Measurements from ENCODE around the gene NRG3. TPM values are rescaled to one million over a fixed set of nuclear protein-coding genes. Genes with fewer than 3 reads are reported as not detected.

Gene NRG3
- total RNA-seq, 4 donors from 2014 or later = 0.20 to 1.1 (median 0.84) TPM; not detected in 1

DNA sequence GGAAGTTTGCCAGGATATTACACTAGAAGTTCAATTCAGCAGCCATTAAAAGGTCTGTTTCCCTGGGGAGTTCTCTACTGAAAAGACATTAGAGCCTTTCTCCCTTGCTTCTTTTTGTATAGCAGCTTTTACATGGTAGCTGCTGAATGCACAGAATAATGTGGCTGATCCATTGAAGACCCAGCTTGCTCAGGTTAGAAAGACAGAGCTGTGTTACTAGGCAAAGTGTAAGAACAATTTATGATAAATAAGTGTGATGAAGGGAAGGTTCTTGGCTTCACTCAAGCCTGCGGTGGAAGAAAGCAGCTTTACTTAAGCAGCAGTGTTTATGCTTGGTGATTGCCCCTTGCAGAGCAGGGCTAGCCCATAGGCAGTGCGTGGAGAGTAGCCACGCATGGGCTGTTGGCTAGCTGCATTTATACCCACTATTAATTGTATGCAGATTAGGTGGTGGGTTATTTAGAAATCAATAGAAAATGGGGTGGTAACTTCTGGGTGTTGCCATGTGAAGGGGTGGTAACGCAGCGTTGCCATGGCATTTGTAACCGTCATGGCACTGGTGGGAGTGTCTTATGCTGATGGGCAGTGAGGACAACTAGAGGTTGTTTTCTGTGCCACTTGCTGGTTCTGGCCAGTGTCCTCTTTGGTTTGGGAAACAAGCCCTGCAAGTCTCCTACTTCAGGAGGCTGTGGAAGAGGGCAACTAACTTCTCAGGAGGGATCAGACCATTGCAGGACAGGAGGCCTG is 942.9 kb downstream of the NRG3 start:
- H3K27ac ChIP-seq = no peak overlapping the region
- no peaks in the 10 kb centered on the region for H3K27me3 ChIP-seq
- no peak for DNase-seq (ENCODE audit: low spot score in 2 of 2)
- no peaks in the 10 kb centered on the region for H3K9me3 ChIP-seq
- no peak overlapping the region for H3K4me3 ChIP-seq
- 82 to 87% methylated on average over 6 of the region's 6 CpGs for WGBS, 2 donors
- no peaks in the 10 kb centered on the region for H3K36me3 ChIP-seq
- no peaks in the 10 kb centered on the region for H3K4me1 ChIP-seq
- TF ChIP-seq EP300 (IDR thresholded peaks at IDR 0.05) = no peak
- TF ChIP-seq, protein P1, sequence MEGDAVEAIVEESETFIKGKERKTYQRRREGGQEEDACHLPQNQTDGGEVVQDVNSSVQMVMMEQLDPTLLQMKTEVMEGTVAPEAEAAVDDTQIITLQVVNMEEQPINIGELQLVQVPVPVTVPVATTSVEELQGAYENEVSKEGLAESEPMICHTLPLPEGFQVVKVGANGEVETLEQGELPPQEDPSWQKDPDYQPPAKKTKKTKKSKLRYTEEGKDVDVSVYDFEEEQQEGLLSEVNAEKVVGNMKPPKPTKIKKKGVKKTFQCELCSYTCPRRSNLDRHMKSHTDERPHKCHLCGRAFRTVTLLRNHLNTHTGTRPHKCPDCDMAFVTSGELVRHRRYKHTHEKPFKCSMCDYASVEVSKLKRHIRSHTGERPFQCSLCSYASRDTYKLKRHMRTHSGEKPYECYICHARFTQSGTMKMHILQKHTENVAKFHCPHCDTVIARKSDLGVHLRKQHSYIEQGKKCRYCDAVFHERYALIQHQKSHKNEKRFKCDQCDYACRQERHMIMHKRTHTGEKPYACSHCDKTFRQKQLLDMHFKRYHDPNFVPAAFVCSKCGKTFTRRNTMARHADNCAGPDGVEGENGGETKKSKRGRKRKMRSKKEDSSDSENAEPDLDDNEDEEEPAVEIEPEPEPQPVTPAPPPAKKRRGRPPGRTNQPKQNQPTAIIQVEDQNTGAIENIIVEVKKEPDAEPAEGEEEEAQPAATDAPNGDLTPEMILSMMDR (IDR thresholded peaks at IDR 0.05) = no peak
- no peak for TF ChIP-seq POLR2A (IDR thresholded peaks at IDR 0.05)

DNA sequence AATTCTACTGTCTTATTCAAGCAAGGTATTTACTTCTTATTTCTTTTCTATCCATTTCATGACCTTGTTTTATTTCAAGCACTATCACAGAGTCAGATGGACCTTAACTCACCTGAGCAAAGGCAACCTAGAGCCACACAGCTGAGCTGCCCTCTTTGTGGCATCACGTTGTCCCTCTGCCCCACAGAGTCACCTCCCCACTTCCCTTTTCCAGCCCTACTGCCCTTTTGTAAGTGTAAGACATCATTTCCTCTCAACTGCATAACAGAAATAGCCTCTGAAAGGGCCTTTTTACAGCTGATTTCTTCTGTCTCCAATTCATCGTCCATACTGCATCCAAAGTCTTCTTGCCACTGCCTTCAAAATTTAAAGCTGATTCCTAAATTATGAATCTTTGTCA is 946.0 kb downstream of the NRG3 start:
- no peak for DNase-seq (ENCODE audit: low spot score in 2 of 2)
- 34 to 42% methylated on average over 2 of the region's 2 CpGs for WGBS, 2 donors
- H3K4me3 ChIP-seq = no peak overlapping the region
- no peaks in the 10 kb centered on the region for H3K4me1 ChIP-seq
- H3K36me3 ChIP-seq = no peaks in the 10 kb centered on the region
- H3K27me3 ChIP-seq = no peaks in the 10 kb centered on the region
- no peak for TF ChIP-seq POLR2A (IDR thresholded peaks at IDR 0.05)
- H3K27ac ChIP-seq = no peak overlapping the region
- no peaks in the 10 kb centered on the region for H3K9me3 ChIP-seq

DNA sequence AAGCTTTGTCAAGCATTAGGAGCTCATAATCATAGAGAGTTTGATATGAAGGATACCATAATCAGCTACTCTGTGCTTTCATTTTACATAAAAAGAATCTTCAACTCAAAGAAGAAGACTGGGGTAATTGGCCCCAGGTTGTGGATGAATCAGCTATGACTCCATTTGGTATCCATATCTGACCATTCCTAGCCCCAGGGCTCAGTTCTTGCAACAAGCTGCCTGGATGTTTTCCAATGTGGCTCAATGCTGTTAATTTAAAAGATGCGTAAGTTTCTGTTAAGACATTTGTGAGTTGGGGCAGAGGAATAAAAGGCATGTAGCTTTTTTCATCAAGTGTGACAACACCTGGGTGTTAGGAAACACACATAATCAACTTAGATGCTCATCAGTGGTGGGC is 951.1 kb downstream of the NRG3 start:
- Histone ChIP-seq H3K9me3 (no peaks in the 10 kb centered on the region), H3K4me3 (no peak overlapping the region), H3K4me1 (no peaks in the 10 kb centered on the region), H3K27ac (no peak overlapping the region), H3K36me3 (no peaks in the 10 kb centered on the region), H3K27me3 (no peaks in the 10 kb centered on the region)
- WGBS, 2 donors = 92 to 100% methylated on average over 1 of the region's 1 CpG
- no peak for DNase-seq (ENCODE audit: low spot score in 2 of 2)
- TF ChIP-seq EP300 (IDR thresholded peaks at IDR 0.05) (no peak), POLR2A (IDR thresholded peaks at IDR 0.05) (no peak)
- TF ChIP-seq, protein P1 (IDR thresholded peaks at IDR 0.05) = no peak

DNA sequence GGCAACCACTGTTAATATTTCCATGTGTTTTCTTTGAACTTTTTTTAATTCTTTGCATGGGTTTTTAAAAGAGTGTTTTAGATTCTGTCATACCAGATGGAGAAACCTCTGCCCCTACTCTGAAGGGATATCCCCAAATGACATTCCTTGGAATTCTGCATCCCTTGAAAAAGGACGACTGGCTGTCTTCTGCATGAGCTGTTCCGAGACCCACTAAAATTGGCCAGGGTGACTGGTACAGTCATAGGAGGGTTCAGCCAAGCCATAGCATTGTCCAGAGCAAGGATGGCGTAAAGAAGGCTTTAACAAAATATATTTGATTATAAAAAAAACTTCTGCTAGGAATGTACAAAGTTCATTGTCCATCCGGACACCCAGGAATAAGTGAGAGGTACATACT is 952.9 kb downstream of the NRG3 start:
- 72 to 78% methylated on average over 4 of the region's 4 CpGs for WGBS, 2 donors

DNA sequence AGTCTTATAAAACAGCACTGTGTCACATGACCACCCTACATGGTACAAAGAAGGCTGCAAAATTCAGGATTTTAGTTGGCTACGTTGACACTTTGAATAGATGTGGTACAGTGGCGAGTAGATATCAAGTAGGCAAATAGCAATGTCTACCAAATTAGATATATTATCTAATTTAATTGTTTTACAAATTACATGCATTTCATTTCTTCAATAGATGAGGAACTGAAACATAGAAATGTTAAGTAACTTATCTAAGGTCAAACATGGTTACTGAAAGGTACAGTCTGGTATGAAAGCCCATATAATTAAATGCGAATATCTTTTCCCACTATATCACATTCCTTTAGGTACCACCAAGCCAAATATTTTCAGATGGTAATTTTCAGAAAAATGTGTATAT is 972.2 kb downstream of the NRG3 start:
- no peaks in the 10 kb centered on the region for H3K36me3 ChIP-seq
- no peaks in the 10 kb centered on the region for H3K4me1 ChIP-seq
- DNase-seq (ENCODE audit: low spot score in 2 of 2) = no peak
- H3K4me3 ChIP-seq = no peak overlapping the region
- H3K9me3 ChIP-seq = no peaks in the 10 kb centered on the region
- WGBS, 2 donors = 91 to 93% methylated on average over 3 of the region's 3 CpGs
- no peak overlapping the region for H3K27ac ChIP-seq
- no peak for TF ChIP-seq POLR2A (IDR thresholded peaks at IDR 0.05)
- no peak for TF ChIP-seq EP300 (IDR thresholded peaks at IDR 0.05)
- TF ChIP-seq, protein P1 (IDR thresholded peaks at IDR 0.05) = no peak
- no peaks in the 10 kb centered on the region for H3K27me3 ChIP-seq

More for the DNA sequence above, 952.9 kb downstream of the NRG3 start:
- TF ChIP-seq EP300 (IDR thresholded peaks at IDR 0.05) (no peak), POLR2A (IDR thresholded peaks at IDR 0.05) (no peak)
- TF ChIP-seq, protein P1 (IDR thresholded peaks at IDR 0.05) = no peak
- no peaks in the 10 kb centered on the region for H3K4me1 ChIP-seq
- no peaks in the 10 kb centered on the region for H3K9me3 ChIP-seq
- no peaks in the 10 kb centered on the region for H3K36me3 ChIP-seq
- no peak overlapping the region for H3K27ac ChIP-seq
- DNase-seq (ENCODE audit: low spot score in 2 of 2) = no peak
- no peak overlapping the region for H3K4me3 ChIP-seq
- no peaks in the 10 kb centered on the region for H3K27me3 ChIP-seq

Data from tibial nerve (tissue), 4 donors.